DMS 273 (cell line): ENCODE data around the gene SMARCAL1.
"Not testable (repeated sequence)": the region's sequence is repeated elsewhere in the genome, so short reads cannot be mapped to it uniquely, and the experiment has no call there.

ENCODE experiments used
- DNase-seq: peaks from one replicate; lab custom pipeline; 2025; ENCODE audit not compliant: unreplicated experiment; lab: John Stamatoyannopoulos, UW

The SMARCAL1 gene

GRCh38 chr2:216412022-216412999 lies at the start of gene SMARCAL1:
SMARCAL1 (plus strand) TSS chr2:216412484; CDS start chr2:216414705, 2,221 bp downstream.
- peak; percentile 99 for DNase-seq

DNA sequence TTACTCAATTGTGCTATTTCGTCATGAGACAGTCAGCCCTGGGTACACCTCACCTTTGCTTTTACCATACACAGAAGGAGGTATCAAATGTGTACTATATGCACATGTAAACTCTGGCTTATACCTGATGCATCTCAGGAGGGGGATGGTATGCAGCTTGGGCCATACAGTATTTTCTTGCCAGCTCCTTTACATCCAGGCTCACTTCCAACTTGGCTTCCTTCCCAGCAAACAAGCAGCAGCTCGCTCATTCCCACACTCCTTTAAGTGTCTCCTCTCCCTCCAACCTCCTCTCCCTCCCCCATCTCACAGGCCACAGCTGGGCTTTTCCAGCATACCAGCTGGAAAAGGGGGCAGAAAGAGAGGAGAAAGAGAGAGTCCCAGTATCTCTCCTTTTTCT lies 49.6 kb upstream of the SMARCAL1 start:
- peak; percentile 94 for DNase-seq

DNA sequence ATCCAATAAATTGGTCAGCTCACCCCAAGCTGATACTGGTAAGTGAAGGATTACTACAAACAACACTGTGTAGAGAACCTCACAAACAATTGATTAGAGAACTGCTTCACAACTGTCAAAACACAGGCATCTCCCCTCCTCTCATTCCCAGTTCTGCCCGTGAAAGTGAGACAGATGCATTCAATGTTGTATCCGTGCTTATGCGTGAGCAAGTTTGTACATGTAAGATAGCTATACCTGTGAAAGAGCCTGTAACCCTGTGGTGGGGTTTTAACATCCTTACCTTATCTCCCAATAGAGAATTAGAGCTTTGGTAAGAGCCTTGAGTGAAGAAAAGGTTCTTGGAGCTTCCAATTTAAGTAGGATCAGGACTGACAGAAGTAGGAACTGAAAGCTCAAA lies 49.1 kb upstream of the SMARCAL1 start:
- peak; percentile 38 for DNase-seq

DNA sequence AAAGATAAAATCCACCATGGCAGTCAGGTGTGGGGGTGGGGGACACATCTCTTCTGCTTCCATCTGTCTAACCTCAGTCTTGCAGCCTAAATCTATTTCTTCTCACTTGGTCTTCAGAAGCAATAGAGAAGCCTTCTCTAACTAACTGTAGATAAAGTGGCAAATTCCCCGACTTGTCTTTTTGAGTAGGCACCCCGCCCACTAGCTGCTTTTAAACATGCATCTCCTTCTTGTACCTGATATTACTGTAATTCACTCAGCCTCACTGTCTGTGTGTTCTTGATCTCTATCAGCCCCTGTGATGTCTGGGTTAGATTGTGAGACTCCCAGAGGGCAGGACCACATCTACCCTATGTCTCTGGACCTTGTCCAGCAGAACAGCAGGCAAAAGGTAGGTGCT lies 46.8 kb upstream of the SMARCAL1 start:
- no peak for DNase-seq

DNA sequence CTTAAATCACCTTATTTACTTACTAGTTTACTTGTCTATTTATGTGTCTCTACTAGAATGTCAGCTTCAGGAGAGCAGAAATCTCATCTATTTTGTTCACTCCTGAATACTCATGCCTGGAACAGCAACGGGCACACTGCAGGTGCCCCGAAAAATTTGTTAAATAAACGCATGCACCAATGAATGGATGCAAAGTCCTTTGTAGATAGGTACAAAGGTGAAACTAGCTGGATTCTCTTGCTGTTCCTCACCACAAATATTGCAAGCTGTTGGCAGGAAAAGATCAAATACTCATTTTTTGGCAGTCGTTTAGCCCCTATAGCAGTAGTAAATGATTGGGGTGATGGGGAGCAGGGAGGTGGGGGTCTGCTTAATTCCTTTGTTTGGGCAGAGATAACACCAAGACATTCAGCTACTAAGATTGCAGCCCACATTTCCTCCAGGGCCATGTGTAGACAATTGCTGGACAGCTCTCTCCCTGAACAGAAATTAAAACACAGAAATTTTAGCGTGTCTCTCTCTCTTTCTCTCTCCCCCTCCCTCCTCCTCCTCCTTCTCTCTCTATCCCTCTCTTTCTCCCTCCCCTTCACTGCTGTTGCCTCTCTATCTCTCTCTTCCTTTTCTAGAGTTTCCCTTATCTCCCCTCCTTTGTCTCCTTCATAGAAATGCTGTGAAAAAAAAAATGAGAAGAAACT lies 45.4 kb upstream of the SMARCAL1 start:
- no peak for DNase-seq

- no peak for DNase-seq
Measured at GRCh38 chr2:216369821-216370220, 42.5 kb upstream of the SMARCAL1 start.

- DNase-seq, result peak; percentile 45
Measured at GRCh38 chr2:216370961-216371712, 41.1 kb upstream of the SMARCAL1 start.

DNA sequence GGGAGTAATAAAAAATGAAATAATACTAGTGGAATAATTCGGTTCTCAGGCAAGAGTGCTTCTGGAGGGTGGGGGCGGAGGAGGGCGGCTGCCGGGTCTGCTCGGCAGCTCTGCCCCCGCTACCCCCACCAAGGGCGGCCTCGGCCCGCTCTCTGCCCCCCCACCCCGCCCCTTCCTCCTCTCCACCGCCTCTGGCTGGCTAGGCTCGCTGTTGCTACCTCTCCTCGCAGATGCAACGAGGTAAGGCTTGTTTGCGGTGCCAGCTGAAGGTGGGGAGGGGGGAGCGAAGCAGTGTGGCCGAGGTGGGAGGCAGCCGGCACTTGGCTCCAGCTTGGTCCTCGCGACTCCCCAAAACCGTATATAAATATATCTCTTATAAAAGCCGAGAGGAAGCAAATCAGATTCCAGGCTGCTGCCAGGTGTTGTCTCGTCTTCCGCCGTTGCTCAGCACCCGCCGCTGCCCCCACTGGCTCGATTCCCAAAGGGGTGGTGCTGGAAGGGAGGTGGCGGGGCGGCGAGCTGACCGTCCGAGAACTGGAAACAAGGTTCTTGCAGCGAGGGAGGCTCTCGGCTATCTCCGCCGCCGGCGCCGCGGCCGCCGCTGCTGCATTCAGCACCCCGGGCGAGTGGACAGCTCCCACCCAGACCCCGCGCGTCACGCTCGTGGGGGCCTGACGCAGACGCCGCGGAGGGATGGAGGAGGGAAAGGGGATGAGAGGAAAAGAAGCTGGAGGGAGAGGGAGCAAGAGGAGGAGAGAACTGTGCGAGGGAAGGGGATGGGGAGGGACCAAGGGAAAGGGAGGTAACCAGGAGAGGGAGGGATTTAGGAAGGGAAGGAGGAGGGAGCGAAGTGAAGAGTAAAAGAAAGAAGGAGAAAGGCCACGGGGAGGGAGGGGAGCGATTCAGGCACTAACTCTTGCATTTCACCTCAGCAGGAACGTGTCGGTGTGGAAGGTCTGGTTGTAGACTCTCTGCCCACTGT lies 40.3 kb upstream of the SMARCAL1 start, which contains the start of gene MARCHF4:
MARCHF4 (minus strand) TSS at position 763 of the 982 bp plus-strand sequence. CDS start 2,223 bp downstream, outside the sequence.
- peak; percentile 86 for DNase-seq

DNA sequence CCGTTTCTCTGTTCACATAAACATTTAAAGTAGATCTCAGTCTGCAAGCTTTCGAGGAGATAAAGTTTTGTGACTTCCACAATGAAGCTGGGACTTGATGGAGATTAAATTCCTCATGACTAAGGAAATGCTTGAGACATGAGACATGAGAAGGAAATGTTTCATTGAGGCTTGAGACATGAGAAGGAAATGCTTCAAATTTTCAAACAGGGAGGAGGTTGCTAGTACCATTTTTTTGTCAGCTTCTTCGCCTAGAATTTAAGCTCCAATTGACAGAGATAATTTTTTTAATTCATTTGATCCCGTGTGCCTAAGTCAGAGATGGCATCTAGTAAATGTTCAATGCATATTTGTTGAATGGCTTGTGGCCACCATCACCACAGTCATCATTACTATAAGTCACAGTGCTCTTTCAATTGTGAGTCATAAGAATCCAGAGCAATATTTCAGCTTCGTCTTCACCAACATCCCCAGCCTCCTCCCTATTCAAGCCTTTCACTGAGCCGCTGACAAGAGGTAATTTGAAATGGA lies 39.5 kb upstream of the SMARCAL1 start:
- no peak for DNase-seq

GRCh38 chr2:216373896-216374295 lies 38.4 kb upstream of the SMARCAL1 start:
- no peak for DNase-seq

DNA sequence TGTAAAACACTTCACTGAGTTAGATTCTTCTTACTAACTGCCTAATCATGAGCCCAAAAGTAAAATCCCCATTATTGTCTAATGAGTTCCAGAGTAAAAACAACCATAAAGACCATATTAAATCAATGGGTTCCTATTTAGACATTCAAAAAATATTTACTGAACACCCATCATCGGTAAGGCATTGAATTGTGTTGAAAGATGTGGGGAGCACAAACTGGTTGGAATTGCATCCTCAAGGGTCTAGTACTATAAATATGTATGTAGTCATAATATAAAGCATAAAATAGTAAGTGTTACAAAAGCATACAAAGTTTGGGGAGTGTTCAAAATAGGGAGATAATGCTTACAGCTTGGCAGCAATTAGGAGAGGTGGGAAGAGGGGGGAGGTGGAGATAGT lies 37.0 kb upstream of the SMARCAL1 start:
- DNase-seq, result no peak

- DNase-seq, result peak; percentile 86
Measured at GRCh38 chr2:216379977-216380376, 32.3 kb upstream of the SMARCAL1 start.

DNA sequence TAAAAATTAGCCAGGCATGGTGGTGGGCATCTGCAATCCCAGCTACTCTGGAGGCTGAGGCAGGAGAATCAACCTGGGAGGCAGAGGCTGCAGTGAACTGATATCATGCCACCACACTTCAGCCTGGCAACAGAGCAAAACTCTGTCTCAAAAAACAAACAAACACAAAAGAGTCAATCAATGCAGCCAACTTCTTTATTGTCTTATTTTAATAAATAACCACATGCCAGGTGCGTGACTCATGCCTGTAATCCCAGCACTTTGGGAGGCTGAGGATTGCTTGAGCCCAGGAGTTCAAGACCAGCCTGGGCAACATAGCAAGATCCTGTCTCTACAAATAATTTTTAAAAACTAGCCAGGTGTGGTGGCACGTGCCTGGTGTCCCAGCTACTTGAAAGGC lies 27.9 kb upstream of the SMARCAL1 start:
- DNase-seq, result not testable (repeated sequence)

DNA sequence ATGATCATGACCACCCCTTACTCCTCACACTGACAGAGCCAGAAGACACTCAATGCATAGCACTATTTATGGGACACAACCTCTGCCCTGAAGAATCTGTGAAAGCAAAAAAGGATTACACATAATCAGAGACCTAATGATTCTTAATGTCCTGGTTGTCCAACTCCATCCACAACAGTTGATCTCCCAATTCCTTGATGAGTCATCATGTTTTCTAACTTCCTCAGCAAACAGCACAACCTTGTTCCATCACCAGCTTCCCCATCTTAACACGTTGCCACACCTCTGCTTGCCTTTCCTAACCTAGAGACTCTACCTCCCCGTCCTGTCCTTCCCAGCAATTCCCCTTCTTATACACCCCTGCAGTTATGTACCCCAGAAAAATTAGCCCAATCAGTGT lies 26.8 kb upstream of the SMARCAL1 start:
- DNase-seq, result no peak

DNA sequence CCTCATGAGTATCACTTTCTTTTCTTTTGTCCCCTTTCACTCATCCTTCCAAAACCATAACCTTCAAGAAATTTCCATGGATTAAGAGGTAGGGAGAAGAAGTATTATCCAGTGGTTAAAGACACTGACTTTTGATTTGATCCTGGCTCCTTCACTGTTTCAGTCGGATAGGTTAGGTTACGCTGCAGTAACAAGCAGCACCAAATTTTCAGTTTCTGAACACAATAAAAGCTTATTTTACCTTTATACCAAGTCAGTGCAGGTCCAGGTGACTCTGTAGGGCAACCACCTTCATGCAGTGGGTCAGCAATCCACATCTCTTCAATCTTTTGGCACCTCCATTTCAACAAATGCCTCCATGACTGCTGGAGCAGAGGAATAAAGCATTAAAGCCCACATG lies 25.0 kb upstream of the SMARCAL1 start:
- DNase-seq, result no peak

DNA sequence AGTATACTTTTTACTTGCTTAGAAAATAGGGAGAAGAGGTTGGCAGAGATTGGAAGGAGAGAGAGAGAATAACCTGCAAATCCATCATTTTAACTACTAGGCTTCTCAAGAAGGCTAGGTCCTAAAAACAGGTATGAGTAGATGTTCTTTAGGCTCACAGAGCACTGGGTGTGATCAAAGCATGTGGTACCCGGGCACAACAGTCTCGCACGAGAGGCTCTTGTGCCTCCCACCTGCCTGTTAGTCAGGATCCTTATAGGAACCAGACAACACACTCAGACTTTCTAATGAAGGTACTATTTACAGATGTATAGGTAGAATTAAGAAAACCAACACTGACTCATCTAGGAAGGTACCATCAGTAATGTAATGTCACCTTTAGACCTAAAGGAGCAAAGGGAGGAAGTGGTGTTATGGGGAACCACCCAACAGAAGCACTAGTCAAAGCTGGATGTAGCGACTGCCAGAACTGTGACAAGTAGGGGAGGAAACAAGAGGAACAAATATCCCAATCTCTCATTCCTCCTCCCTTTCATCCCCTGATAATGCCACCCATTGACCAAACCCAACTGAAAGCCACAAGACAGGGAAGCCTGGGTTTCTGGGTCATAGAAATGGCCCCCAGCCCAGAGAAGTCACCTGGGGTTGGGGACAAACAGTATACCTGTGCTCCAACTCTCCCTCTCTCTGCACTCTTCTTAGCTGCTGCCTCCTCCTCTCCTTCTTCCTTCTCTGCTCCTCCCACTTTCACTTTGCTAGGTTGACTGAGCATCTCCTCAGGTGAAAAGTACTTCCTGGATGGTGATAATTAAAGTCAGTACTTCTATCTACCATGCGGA lies 24.0 kb upstream of the SMARCAL1 start:
- no peak for DNase-seq

DNA sequence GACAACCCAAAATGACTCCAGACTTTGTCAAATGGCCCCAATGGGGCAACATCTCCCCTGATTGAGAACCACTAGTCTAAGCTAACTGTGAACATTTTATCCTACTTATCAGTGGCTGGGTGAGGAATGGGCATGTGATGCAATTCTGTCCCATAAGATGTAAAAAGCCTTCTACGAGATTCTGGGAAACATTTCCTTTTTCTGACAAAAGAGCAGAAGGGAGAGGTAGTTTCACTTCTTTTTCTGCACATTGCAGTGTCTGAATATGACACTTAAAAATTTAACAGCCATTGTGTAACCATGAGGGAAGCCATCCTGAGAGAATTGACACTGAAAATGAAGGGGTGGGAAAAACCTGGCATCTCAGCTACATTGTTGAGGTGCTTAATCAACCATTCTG lies 22.7 kb upstream of the SMARCAL1 start:
- no peak for DNase-seq

DNA sequence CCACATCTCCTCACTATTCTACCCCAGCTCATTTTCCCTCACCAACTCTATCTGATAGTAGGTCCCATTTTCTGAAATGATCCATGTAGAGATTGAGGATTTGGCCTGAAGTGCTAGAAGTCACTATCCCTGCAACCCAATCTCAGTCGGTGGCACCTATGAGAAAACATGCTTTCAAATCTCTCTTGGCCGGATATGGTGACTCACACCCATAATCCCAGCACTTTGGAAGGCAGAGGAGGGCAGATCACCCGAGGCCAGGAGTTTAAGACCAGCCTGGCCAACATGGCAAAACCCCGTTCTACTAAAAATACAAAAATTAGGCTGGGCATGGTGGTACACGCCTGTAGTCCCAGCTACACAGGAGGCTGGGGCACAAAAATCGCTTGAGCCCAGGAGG lies 20.9 kb upstream of the SMARCAL1 start:
- DNase-seq, result no peak

- DNase-seq, result no peak
Measured at GRCh38 chr2:216392018-216392562, 20.2 kb upstream of the SMARCAL1 start.
